ENCODE measurements around the gene PLEKHG4B. TPM values are rescaled to one million over a fixed set of nuclear protein-coding genes. Genes with fewer than 3 reads are reported as not detected.
A peak's percentile ranks its signal among the peaks of the same experiment; 100 is the strongest.

PLEKHG4B gene
- total and polyA plus RNA-seq, 8 donors, result 0.21 to 0.75 (median 0.38) TPM

DNA sequence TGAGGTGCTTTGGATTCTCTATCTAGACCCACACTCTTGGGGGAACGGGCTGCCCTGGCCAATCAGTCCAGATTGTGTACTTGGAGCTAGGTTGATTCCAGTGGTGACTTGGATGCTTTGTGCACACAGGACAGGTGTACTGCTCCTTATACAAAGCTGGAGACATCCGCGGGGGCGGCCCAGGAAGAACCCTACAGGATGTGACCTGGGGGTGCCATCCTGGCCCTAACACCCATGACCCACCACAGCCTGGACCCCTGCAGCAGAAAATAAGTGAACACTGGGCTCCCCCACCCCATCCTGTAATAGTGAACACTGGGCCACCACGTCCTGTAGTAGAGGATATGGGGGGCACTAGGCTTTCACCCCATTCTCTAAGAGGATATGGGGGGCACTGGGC, 12.1 kb upstream of the PLEKHG4B start:
- ATAC-seq, result no peak
- Histone ChIP-seq H3K27me3 (no peaks in the 10 kb centered on the region), H3K4me1 (no peaks in the 10 kb centered on the region), H3K36me3 (no peaks in the 10 kb centered on the region), H3K9me3 (no peaks in the 10 kb centered on the region), H3K4me3 (no peak overlapping the region), H3K27ac (no peak overlapping the region)
- DNase-seq, result no peak
- no peak for FAIRE-seq
- intact Hi-C loops (cut with DNase I), result no loop called here
- TF ChIP-seq, protein P1, sequence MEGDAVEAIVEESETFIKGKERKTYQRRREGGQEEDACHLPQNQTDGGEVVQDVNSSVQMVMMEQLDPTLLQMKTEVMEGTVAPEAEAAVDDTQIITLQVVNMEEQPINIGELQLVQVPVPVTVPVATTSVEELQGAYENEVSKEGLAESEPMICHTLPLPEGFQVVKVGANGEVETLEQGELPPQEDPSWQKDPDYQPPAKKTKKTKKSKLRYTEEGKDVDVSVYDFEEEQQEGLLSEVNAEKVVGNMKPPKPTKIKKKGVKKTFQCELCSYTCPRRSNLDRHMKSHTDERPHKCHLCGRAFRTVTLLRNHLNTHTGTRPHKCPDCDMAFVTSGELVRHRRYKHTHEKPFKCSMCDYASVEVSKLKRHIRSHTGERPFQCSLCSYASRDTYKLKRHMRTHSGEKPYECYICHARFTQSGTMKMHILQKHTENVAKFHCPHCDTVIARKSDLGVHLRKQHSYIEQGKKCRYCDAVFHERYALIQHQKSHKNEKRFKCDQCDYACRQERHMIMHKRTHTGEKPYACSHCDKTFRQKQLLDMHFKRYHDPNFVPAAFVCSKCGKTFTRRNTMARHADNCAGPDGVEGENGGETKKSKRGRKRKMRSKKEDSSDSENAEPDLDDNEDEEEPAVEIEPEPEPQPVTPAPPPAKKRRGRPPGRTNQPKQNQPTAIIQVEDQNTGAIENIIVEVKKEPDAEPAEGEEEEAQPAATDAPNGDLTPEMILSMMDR (IDR thresholded peaks at IDR 0.05), result no peak
- WGBS, 2 donors, result 70 to 75% methylated on average over 5 of the region's 5 CpGs

DNA sequence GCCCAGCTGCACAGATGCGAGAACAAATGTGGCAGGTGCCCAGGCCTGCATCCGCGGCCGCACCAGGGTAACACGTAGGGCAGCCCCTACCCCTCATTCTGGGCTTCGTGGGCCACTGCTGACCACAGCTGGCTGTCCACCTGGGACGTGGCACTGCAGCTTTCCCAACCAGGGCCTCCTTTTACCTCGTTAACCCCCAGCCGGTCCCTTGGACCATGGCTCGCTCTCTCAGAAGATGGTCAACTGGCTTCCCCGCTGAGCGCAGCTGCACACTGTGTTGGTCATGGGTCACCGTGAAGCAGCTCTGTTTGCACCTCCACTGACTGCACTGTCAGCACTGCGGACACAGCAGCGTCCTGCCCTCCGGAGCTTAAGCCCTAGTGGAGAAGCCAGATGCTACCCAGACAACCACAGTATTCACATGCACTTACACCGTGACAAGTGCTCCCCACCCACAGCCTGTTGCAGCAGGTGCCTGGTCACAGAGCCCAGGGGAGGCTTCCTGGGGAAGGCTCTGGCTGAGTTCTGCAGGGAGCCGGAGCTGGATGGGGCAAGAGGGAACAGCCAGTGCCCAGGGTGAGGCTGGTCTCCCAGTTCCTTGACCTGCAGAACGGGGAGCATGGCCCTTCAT, 10.5 kb upstream of the PLEKHG4B start:
- Histone ChIP-seq H3K36me3 (no peaks in the 10 kb centered on the region), H3K27me3 (no peaks in the 10 kb centered on the region), H3K4me3 (no peak overlapping the region), H3K4me1 (no peaks in the 10 kb centered on the region), H3K27ac (no peak overlapping the region), H3K9me3 (no peaks in the 10 kb centered on the region)
- WGBS, 2 donors, result 56 to 64% methylated on average over 19 of the region's 19 CpGs
- FAIRE-seq (no peak), DNase-seq (no peak), ATAC-seq (no peak)
- intact Hi-C loops (cut with DNase I), result no loop called here
- TF ChIP-seq, protein P1 (IDR thresholded peaks at IDR 0.05), result no peak

DNA sequence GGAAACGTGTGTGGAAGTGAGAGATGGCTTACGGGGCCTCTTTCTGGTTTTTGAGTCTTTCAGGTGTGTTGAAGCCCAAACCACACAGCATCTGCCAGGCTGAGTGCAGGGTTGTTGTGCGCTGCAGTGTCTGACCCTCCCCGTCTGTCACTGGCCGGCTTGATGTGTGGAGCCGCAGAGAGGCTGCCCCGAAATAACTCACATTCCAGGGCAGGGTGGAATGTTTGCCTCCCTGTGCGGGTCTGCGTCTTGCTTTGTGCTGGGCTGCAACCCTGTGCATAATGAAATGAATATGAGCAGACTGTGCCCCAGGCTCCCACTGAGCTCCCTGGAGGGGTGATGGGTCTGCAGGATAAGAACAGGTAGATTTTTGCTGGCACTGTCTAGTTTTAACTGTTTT, 9.9 kb upstream of the PLEKHG4B start:
- TF ChIP-seq, protein P1 (IDR thresholded peaks at IDR 0.05), result no peak

DNA sequence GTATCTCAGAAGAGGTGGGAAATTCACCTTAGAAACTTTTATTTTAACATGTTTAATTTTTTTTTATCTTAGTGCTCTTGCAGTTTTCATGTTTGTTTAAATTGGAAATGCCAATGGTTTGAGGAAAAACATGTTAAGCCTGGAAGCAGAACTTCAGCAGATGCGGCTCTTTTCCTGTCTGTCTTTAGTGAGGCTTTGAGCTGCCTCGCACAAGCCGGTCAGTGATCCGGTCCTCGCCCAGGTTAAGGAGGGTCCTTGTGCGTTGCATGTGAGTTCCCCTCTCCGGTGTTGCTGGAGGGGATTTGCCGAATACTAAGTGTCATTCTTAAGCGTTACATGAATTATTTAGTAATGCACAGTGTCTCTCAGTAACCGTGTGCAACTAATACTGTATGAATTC, 9.4 kb upstream of the PLEKHG4B start:
- Histone ChIP-seq H3K27ac (no peak overlapping the region), H3K36me3 (no peaks in the 10 kb centered on the region), H3K27me3 (no peaks in the 10 kb centered on the region), H3K4me1 (no peaks in the 10 kb centered on the region), H3K9me3 (no peaks in the 10 kb centered on the region), H3K4me3 (no peak overlapping the region)
- TF ChIP-seq, protein P1 (IDR thresholded peaks at IDR 0.05), result no peak
- intact Hi-C loops (cut with DNase I), result no loop called here
- ATAC-seq, result no peak
- 34 to 36% methylated on average over 10 of the region's 10 CpGs for WGBS, 2 donors
- no peak for FAIRE-seq
- no peak for DNase-seq

More for the DNA sequence above, 9.9 kb upstream of the PLEKHG4B start:
- DNase-seq (no peak), FAIRE-seq (no peak), ATAC-seq (peak in 2 of 4 donors; percentile 53 to 66)
- Histone ChIP-seq H3K27ac (no peak overlapping the region), H3K9me3 (no peaks in the 10 kb centered on the region), H3K4me1 (no peaks in the 10 kb centered on the region), H3K36me3 (no peaks in the 10 kb centered on the region), H3K4me3 (no peak overlapping the region), H3K27me3 (no peaks in the 10 kb centered on the region)
- WGBS, 2 donors, result 17 to 20% methylated on average over 9 of the region's 9 CpGs
- intact Hi-C loops (cut with DNase I), result no loop called here

DNA sequence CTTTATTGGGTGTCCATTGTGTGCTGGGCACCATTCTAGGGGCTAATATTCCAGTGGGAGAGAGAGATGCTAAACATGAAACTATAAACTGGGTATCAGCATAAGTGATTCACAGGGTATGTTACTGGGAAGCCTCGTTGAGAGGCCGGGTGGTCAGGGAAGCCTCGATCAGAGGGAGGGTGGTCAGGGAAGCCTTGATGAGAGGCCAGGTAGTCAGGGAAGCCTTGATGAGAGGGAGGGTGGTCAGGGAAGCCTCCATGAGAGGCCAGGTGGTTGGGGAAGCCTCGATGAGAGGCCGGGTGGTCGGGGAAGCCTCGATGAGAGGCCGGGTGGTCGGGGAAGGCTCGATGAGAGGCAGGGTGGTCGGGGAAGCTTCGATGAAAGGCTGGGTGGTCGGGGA, 8.9 kb upstream of the PLEKHG4B start:
- H3K27ac ChIP-seq, result no peak overlapping the region
- no peak for FAIRE-seq
- no peaks in the 10 kb centered on the region for H3K36me3 ChIP-seq
- no peaks in the 10 kb centered on the region for H3K27me3 ChIP-seq
- DNase-seq, result no peak
- WGBS, 2 donors, result 57 to 68% methylated on average over 4 to 13 of the region's 13 CpGs
- no peak for ATAC-seq
- no peaks in the 10 kb centered on the region for H3K9me3 ChIP-seq
- intact Hi-C loops (cut with DNase I), result no loop called here
- no peaks in the 10 kb centered on the region for H3K4me1 ChIP-seq
- TF ChIP-seq, protein P1 (IDR thresholded peaks at IDR 0.05), result no peak
- no peak overlapping the region for H3K4me3 ChIP-seq
